NB4 (cell line): Measurements from ENCODE around the gene MRGPRF.
A peak's percentile ranks its signal among the peaks of the same experiment; 100 is the strongest.

ENCODE experiments used
- DNase-seq: peaks from one replicate; pipeline ENCODE4 v3.0.0; 2010; ENCODE audit warnings: low read depth
- H3K4me3 ChIP-seq: one replicate; pipeline ENCODE4 v1.5.1; 2011; ENCODE audit warnings: mild to moderate bottlenecking, low read depth, low read length, moderate library complexity
- CTCF ChIP-seq: IDR thresholded peaks from one replicate; pipeline ENCODE4 v1.5.1; 2012; ENCODE audit warnings: low read depth, low read length
- MAX ChIP-seq: IDR thresholded peaks from 2 replicates; pipeline ENCODE4 v1.6.1; 2011; ENCODE audit warnings: low read depth, low read length
- MYC ChIP-seq: IDR thresholded peaks from 2 replicates; pipeline ENCODE4 v1.6.1; 2011; ENCODE audit warnings: low read depth, low read length
- POLR2A ChIP-seq: IDR thresholded peaks from 2 replicates; pipeline ENCODE4 v1.6.1; 2011; ENCODE audit warnings: mild to moderate bottlenecking; ENCODE audit not compliant: insufficient read length; ENCODE audit errors: extremely low read depth

The MRGPRF gene

GRCh38 chr11:68966894-68967780 lies 45.9 kb downstream of the MRGPRF start:
- DNase-seq = no peak
- no peak overlapping the region for H3K4me3 ChIP-seq
- TF ChIP-seq CTCF (no peak), POLR2A (no peak), MYC (no peak), MAX (no peak)

- no peak overlapping the region for H3K4me3 ChIP-seq
- no peak for DNase-seq
- TF ChIP-seq CTCF = no peak
- TF ChIP-seq MYC = no peak
- TF ChIP-seq POLR2A = no peak
- TF ChIP-seq MAX = no peak
Measured at GRCh38 chr11:68965901-68966853, 46.9 kb downstream of the MRGPRF start.

GRCh38 chr11:68963779-68964178 lies 49.3 kb downstream of the MRGPRF start:
- no peak overlapping the region for H3K4me3 ChIP-seq
- TF ChIP-seq MYC (no peak), POLR2A (no peak), MAX (no peak), CTCF (no peak)
- no peak for DNase-seq

GRCh38 chr11:68962527-68963250 lies 50.4 kb downstream of the MRGPRF start:
- H3K4me3 ChIP-seq = no peak overlapping the region
- TF ChIP-seq CTCF (no peak), MAX (0 out of 2 replicates have a peak, but pooled peaks have one; percentile 29)
- DNase-seq = no peak

- no peak for DNase-seq
- no peak for TF ChIP-seq POLR2A
- no peak for TF ChIP-seq MYC
- TF ChIP-seq MAX = no peak
- no peak for TF ChIP-seq CTCF
- no peak overlapping the region for H3K4me3 ChIP-seq
Measured at GRCh38 chr11:68961245-68961644, 51.8 kb downstream of the MRGPRF start.
